HG03103 (cell line): Measurements from ENCODE around the gene PCMT1.
"Not testable (repeated sequence)": the region's sequence is repeated elsewhere in the genome, so short reads cannot be mapped to it uniquely, and the experiment has no call there.

Experiments
- ATAC-seq: cut with Tn5 transposase; IDR thresholded peaks from one replicate; pipeline ENCODE4 v1.9.1; 2021; ENCODE audit warnings: low read depth; ENCODE audit not compliant: unreplicated experiment

The PCMT1 gene

GRCh38 chr6:149749594-149750135 is at the start of gene PCMT1:
TSS of gene PCMT1 (plus strand) at chr6:149749741. CDS start at chr6:149749902, 161 bp downstream.
- ATAC-seq = peak; percentile 77

GRCh38 chr6:149701714-149702113 is 47.8 kb upstream of the PCMT1 start:
- ATAC-seq = no peak

- no peak for ATAC-seq
These were observed 37.8 kb upstream of the PCMT1 start for GRCh38 chr6:149711711-149712110.

- no peak for ATAC-seq
These were observed 35.1 kb upstream of the PCMT1 start for GRCh38 chr6:149714442-149714841.

- no peak for ATAC-seq
These were observed 33.2 kb upstream of the PCMT1 start for GRCh38 chr6:149716181-149716963.

- ATAC-seq = no peak
These were observed 32.3 kb upstream of the PCMT1 start for GRCh38 chr6:149717255-149717587.

- ATAC-seq = peak; percentile 77
These were observed 31.7 kb upstream of the PCMT1 start, which contains the start of gene LATS1 for GRCh38 chr6:149717588-149718458. TSS of gene LATS1 (minus strand) at chr6:149718101. CDS start at chr6:149702126, 15,975 bp downstream.

GRCh38 chr6:149719531-149719930 is 30.0 kb upstream of the PCMT1 start:
- ATAC-seq = no peak

- ATAC-seq = no peak
These were observed 26.3 kb upstream of the PCMT1 start for GRCh38 chr6:149723262-149723661.

- no peak for ATAC-seq
These were observed 25.6 kb upstream of the PCMT1 start for GRCh38 chr6:149723771-149724417.

- no peak for ATAC-seq
These were observed 23.8 kb upstream of the PCMT1 start for GRCh38 chr6:149725785-149726184.

- ATAC-seq = no peak
These were observed 21.6 kb upstream of the PCMT1 start for GRCh38 chr6:149727793-149728498.

- no peak for ATAC-seq
These were observed 20.9 kb upstream of the PCMT1 start for GRCh38 chr6:149728499-149729234.

- no peak for ATAC-seq
These were observed 19.7 kb upstream of the PCMT1 start for GRCh38 chr6:149729824-149730223.

GRCh38 chr6:149733089-149733720 is 16.3 kb upstream of the PCMT1 start:
- no peak for ATAC-seq

- no peak for ATAC-seq
These were observed 14.6 kb upstream of the PCMT1 start for GRCh38 chr6:149734915-149735314.

GRCh38 chr6:149745252-149745651 is 4.3 kb upstream of the PCMT1 start:
- not testable (repeated sequence) for ATAC-seq

- ATAC-seq = peak; percentile 60
These were observed 3.2 kb upstream of the PCMT1 start, which contains the start of gene NUP43 for GRCh38 chr6:149746147-149746946. TSS of gene NUP43 (minus strand) at chr6:149746529. CDS start at chr6:149746495, 34 bp downstream.
